Activated CD4-positive, alpha-beta T cell treated with anti-CD3 and anti-CD28 coated beads, Interleukin-2, amount 50 U/mL, for 48 hours (primary cell): Measurements from ENCODE around the gene PDZD2.
"Not testable (repeated sequence)": the region's sequence is repeated elsewhere in the genome, so short reads cannot be mapped to it uniquely, and the experiment has no call there.

Experiments used
- DNase-seq, 2 experiments: peaks; one replicate each; pipeline ENCODE4 v3.0.0-alpha.2; 2020

Gene PDZD2

GRCh38 chr5:31639481-31640411 is 815 bp downstream of the PDZD2 start:
- peak in 1 of 2 experiments; percentile 5 for DNase-seq

GRCh38 chr5:31640573-31640972 is 1.6 kb downstream of the PDZD2 start:
- no peak for DNase-seq

GRCh38 chr5:31641059-31641458 is 2.1 kb downstream of the PDZD2 start:
- no peak for DNase-seq

GRCh38 chr5:31641575-31641974 is 2.6 kb downstream of the PDZD2 start:
- no peak for DNase-seq

GRCh38 chr5:31645420-31646081 is 6.6 kb downstream of the PDZD2 start:
- no peak for DNase-seq

- no peak for DNase-seq
Measured at GRCh38 chr5:31648326-31648725, 9.4 kb downstream of the PDZD2 start.

- DNase-seq: no peak
Measured at GRCh38 chr5:31651241-31651640, 12.3 kb downstream of the PDZD2 start.

GRCh38 chr5:31655491-31655890 is 16.6 kb downstream of the PDZD2 start:
- DNase-seq: no peak

GRCh38 chr5:31656806-31657205 is 17.9 kb downstream of the PDZD2 start:
- no peak for DNase-seq

- no peak for DNase-seq
Measured at GRCh38 chr5:31657315-31657979, 18.5 kb downstream of the PDZD2 start.

GRCh38 chr5:31661257-31661656 is 22.3 kb downstream of the PDZD2 start:
- no peak for DNase-seq

GRCh38 chr5:31663519-31663918 is 24.6 kb downstream of the PDZD2 start:
- no peak for DNase-seq

- DNase-seq: no peak
Measured at GRCh38 chr5:31664566-31664965, 25.6 kb downstream of the PDZD2 start.

GRCh38 chr5:31671339-31671741 is 32.4 kb downstream of the PDZD2 start:
- DNase-seq: no peak

- DNase-seq: no peak
Measured at GRCh38 chr5:31674371-31674951, 35.5 kb downstream of the PDZD2 start.

GRCh38 chr5:31675472-31675871 is 36.5 kb downstream of the PDZD2 start:
- DNase-seq: no peak

GRCh38 chr5:31678180-31678579 is 39.2 kb downstream of the PDZD2 start:
- no peak for DNase-seq

- DNase-seq: no peak
Measured at GRCh38 chr5:31680528-31680927, 41.6 kb downstream of the PDZD2 start.

- DNase-seq: no peak
Measured at GRCh38 chr5:31682025-31682424, 43.1 kb downstream of the PDZD2 start.

- no peak for DNase-seq
Measured at GRCh38 chr5:31682851-31683250, 43.9 kb downstream of the PDZD2 start.

- DNase-seq: no peak
Measured at GRCh38 chr5:31688515-31689092, 49.7 kb downstream of the PDZD2 start.

GRCh38 chr5:31691408-31691807 is 52.5 kb downstream of the PDZD2 start:
- not testable (repeated sequence) for DNase-seq
